ENCODE measurements around the gene GJA4.

DNA sequence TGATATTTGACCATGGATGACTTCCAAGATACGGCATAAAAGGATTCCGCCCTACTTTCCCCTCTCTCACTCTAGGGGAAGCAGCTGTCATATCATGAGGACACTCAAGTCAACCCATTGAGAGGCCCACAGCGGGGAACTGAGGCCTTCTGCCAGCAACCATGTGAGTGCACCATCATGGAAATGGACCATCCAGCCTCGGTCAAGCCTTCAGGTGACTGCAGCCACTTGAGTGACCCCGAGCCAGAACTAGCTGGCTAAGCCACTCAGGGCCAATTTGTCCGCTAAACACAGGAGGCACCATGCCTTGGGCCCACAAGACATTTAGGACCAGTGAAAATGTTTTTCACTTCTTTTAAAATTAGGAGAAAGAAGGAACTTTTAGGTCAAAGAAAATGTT is 49.0 kb upstream of the GJA4 start:
- TF ChIP-seq EP300 (IDR thresholded peaks at IDR 0.05) = no peak
- no peak for TF ChIP-seq POLR2A (IDR thresholded peaks at IDR 0.05)
- no peak for TF ChIP-seq CTCF (IDR thresholded peaks at IDR 0.05)

Measured in upper lobe of left lung (tissue), 4 donors.